Measurements from ENCODE around the gene MYL12A.

- TF ChIP-seq ZNF282 (IDR thresholded peaks at IDR 0.05; ENCODE audit: partially characterized antibody) (no peak), ZKSCAN1 (IDR thresholded peaks at IDR 0.05; ENCODE audit: low read length) (no peak), SOX13 (IDR thresholded peaks at IDR 0.05) (no peak), SOX13 (CRISPR knock-in tag; conservative IDR thresholded peaks at IDR 0.05 in 1 of 2, IDR thresholded peaks at IDR 0.05 in 1 of 2) (no peak), ARNTL (CRISPR knock-in tag; IDR thresholded peaks at IDR 0.05) (no peak), SRY (CRISPR knock-in tag; IDR thresholded peaks at IDR 0.05) (no peak), CTCF (CRISPR knock-in tag; IDR thresholded peaks at IDR 0.05) (no peak), DZIP1 (CRISPR knock-in tag; IDR thresholded peaks at IDR 0.05) (no peak), CEBPZ (IDR thresholded peaks at IDR 0.05; ENCODE audit: low read length) (no peak), USF2 (IDR thresholded peaks at IDR 0.05; ENCODE audit: low read depth, low read length) (no peak), USF2 (CRISPR knock-in tag; IDR thresholded peaks at IDR 0.05; ENCODE audit: borderline replicate concordance) (no peak), GATA4 (IDR thresholded peaks at IDR 0.05; ENCODE audit: borderline replicate concordance, low read depth) (no peak), JUND (CRISPR knock-in tag; IDR thresholded peaks at IDR 0.05) (no peak), ZFP36 (IDR thresholded peaks at IDR 0.05; ENCODE audit: borderline replicate concordance, low read depth, low read length, partially characterized antibody) (no peak)
These were observed 47.0 kb downstream of the MYL12A start for GRCh38 chr18:3294435-3295080.
